Measurements from ENCODE around the gene P4HA1.

The P4HA1 gene

GRCh38 chr10:73096449-73097304, at the start of gene P4HA1:
Gene P4HA1, minus strand, starts transcription at chr10:73096866. Its CDS starts 21,983 bp downstream, at chr10:73074883.
- peak; percentile 74 for TF ChIP-seq CTCF (IDR thresholded peaks at IDR 0.05; ENCODE audit: insufficient read depth, missing control alignments)
- DNase-seq (ENCODE audit: insufficient read length, low spot score) (peak; percentile 79), FAIRE-seq (no peak)

- TF ChIP-seq CTCF (IDR thresholded peaks at IDR 0.05; ENCODE audit: insufficient read depth, missing control alignments): no peak
- FAIRE-seq (no peak), DNase-seq (ENCODE audit: insufficient read length, low spot score) (no peak)
These were observed 44.9 kb upstream of the P4HA1 start for GRCh38 chr10:73141603-73142002.

- no peak for TF ChIP-seq CTCF (IDR thresholded peaks at IDR 0.05; ENCODE audit: insufficient read depth, missing control alignments)
- no peak for FAIRE-seq
- DNase-seq (ENCODE audit: insufficient read length, low spot score): no peak
These were observed 42.6 kb upstream of the P4HA1 start for GRCh38 chr10:73139251-73139650.

GRCh38 chr10:73136627-73137026, 40.0 kb upstream of the P4HA1 start:
- TF ChIP-seq CTCF (IDR thresholded peaks at IDR 0.05; ENCODE audit: insufficient read depth, missing control alignments): no peak
- DNase-seq (ENCODE audit: insufficient read length, low spot score) (no peak), FAIRE-seq (no peak)

- FAIRE-seq (no peak), DNase-seq (ENCODE audit: insufficient read length, low spot score) (no peak)
- no peak for TF ChIP-seq CTCF (IDR thresholded peaks at IDR 0.05; ENCODE audit: insufficient read depth, missing control alignments)
These were observed 38.1 kb upstream of the P4HA1 start for GRCh38 chr10:73134727-73135126.

- TF ChIP-seq CTCF (IDR thresholded peaks at IDR 0.05; ENCODE audit: insufficient read depth, missing control alignments): no peak
- FAIRE-seq (no peak), DNase-seq (ENCODE audit: insufficient read length, low spot score) (no peak)
These were observed 35.4 kb upstream of the P4HA1 start for GRCh38 chr10:73131913-73132686.
